GM19463 (cell line): ENCODE measurements around the gene GNAO1.

ENCODE experiments used
- ATAC-seq: cut with Tn5 transposase; IDR thresholded peaks from one replicate; pipeline ENCODE4 v1.9.1; 2021; ENCODE audit warnings: mild to moderate bottlenecking, moderate library complexity; ENCODE audit not compliant: unreplicated experiment

GNAO1 gene

DNA sequence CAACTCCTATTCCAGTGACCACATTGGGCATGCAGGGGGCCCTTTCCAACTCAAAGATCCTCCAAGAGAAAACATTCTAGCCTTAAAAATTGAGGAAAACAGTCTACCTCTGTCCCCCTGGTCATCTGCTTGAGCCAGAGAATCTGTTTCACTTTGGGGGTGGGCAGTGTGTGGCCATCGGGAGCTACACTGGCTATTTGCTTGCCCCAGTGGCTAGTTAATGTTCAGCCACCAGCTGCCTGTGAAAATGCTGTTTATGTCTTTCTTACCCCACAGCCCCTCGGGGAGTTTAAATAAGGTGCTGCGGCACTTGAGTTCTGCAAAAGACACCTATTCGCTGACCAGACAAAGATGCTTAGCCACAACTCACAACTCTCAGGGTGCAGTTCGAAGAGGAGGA lies 43.4 kb downstream of the GNAO1 start:
- no peak for ATAC-seq

- ATAC-seq = no peak
These were observed 46.2 kb downstream of the GNAO1 start for GRCh38 chr16:56237451-56237930.

DNA sequence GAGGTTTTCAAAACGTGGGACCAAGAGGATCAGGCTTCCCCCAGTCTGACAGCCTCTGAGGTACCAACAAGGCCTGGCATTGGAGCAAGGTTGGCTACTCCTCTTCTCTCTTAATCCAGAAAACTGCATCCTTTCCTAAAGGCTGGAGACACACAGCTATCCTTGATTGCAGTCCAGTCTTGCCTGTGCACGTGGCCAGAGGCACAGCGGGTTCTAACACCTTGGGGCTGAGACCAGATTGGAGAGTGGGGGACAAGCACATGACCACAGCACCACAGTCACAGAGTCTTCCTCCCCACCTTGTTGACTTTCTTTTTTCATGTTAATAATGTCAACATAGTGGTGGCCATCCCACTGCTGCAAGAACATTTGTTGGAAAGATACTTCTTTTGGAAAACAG lies 46.9 kb downstream of the GNAO1 start:
- no peak for ATAC-seq

DNA sequence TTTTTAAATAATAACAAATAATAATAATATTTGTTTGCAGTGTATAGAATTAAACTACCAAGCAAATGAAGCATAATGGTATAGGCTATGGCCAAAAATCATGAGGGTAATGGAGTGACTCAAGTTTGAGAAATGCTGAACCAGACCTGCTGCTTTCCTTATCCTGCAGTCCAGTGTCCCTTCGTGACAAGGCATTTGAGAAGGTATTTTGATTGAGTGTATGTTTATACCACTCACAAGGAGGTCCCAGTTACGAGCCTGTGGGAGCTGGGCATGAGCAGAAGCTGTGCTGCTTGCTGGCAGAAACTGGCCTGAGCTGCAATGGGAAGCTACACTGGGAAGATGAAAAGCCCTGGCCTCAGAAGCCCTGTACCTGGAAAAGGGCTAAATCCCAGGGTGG lies 50.3 kb downstream of the GNAO1 start:
- no peak for ATAC-seq

DNA sequence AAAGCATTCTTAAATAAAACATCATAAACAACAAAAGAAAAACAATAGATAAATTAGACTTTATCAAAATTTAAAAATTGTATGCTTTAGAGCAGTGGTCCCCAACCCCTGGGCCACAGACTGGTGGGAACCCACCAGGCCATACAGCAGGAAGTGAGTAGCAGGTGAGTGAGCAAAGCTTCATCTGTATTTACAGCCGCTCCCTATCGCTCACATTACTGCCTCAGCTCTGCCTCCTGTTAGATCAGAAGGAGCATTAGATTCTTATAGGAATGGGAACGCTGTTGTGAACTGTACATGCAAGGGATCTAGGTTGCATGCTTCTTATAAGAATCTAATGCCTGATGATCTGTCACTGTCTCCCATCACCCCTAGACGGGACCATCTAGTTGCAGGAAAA lies 51.5 kb downstream of the GNAO1 start:
- ATAC-seq = no peak

- no peak for ATAC-seq
These were observed 53.3 kb downstream of the GNAO1 start for GRCh38 chr16:56244612-56245011.

DNA sequence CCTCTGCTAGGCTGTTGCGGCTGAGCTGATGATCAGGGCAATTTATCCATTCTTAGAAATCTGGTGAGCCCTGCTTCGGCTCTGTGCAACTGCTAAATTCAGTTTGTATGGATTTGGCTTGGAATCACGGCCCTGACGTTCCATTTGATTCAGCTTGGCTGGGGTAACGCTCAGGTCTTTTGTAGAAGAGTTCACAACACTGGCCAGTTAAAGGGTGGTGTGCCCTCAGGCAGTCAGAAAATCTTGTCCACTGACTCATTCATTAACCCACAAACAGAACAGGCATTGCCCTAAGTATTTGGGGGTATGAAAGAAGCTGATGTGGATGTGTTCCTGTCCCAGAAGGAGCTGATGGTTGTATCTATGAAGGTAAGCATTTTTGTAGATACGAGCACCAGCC lies 53.9 kb downstream of the GNAO1 start:
- no peak for ATAC-seq

DNA sequence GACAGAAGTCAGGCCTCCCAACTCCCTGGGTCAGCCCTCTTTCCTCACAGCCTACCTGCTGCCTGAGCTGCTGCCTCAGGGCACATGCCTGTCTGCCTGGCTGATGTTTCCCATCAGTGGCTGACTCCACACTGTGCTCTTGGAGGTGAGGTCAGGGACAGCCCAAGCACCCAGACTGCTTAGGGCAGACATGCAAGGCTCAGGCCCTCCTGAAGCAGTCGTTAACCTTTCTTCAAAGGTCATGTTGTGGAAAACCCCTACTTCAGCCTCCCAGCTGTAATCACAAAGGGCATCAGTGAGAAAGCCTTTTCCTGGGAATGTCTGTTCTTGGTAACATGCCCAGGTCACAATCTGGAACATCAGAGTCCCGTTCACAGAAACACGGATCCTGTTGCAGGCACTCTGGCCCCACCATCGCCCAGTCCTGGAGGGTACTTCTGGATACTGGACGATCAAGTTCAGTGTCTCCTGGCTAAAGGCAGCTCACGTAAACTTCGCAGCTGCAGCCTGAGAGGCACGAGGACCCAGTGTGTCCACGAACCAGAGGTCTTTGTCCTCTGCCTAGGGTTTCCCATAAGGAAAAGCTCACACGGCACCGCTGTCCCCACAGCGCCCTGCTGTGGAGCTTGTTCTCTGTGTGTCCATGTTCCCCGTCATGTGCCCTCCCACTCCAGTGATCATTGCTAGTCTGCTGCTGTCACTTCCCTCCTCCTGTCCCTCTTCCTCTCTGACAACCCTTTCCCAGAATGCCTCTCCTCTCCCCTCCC lies 54.9 kb downstream of the GNAO1 start:
- no peak for ATAC-seq

GRCh38 chr16:56247018-56247417 lies 55.7 kb downstream of the GNAO1 start:
- no peak for ATAC-seq

DNA sequence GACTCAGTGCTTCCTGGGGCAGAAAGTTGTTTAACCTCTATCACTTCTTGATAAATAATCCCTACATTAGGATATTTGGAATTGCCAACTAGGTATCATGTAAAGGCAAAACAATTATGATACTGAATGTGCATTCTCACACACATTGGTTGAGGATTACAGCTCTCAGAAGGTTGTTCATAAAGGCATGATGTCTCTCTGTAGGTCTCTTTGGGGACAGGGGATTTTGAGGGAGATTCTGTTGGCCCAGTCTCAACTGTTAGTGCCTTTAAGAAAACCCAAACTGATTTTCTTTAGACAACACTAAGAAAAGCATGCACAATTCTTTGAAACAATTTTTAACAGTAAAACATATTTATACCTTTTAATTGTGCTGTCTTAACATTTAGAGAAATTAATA lies 56.5 kb downstream of the GNAO1 start:
- ATAC-seq = no peak

DNA sequence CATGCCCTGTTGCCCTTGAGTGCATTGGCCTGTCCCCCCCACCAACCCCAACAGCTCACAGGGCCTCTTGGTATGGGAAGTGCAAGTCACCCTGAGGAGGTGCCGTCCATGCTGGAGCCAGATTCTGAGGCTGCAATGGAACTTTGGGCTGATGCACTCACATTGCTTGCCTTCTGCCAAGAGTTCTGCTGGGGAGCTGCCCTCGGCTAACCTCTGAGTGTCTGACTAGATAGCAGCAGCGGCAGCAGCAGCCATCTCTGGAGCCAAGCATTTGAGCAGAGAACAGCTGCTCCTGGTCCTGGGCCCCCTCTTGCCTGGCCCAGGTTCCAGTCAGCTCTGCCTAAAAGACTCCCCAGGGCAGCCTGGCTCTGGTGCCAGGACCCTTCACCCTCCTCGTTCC lies 61.5 kb downstream of the GNAO1 start:
- no peak for ATAC-seq

DNA sequence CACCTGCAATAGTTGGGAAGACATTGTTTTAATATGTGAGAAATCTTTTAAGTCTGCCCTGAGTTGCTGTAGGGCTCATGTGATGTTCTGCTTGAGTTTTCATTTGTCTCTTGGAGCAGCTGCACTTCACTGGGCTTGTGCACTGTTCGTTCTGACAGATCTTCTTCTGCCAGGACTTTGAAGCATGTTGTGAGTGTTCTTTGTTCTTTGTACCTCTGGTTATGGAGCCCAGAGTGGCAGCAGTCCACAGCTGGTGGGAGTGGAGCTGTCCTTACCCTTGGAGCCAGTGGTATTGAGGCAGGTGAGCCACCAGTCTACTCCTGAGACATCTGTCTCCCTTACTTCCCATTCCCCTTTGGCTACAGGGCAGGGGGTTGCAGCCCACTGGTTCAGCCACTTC lies 64.6 kb downstream of the GNAO1 start:
- ATAC-seq = no peak

GRCh38 chr16:56257239-56257638 lies 66.0 kb downstream of the GNAO1 start:
- no peak for ATAC-seq

DNA sequence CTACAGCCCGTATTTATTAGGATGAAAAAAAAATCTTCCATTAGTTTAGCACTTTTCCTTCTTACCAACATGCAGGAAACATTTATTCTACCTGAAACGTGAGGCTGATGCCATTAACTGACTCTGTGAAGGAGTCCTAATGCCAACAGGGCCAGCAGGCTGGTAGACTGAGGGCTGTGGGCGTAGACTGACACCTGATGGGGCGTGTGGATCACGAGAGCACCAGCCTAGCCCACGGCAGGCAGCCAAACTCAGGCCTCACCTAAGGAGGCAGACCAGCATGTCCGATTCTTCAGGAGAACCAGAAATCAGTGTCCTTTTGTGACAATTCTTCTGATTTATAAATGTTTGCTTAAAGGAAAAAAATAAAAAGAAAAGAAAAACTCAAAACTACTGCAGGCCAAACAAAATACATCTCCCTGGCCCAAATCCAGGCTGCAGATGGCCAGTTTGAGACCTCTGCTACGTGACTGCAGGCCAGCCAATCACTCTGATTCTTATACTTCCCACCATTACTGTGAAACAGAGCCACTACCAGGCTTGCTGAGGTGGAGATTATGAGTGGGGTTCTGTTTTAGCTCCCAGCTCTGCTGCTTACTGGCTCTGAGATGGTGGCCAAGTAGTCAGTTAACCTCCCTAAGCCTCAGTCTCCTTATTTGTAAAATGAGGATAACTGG lies 66.5 kb downstream of the GNAO1 start:
- no peak for ATAC-seq

- ATAC-seq = no peak
These were observed 67.5 kb downstream of the GNAO1 start for GRCh38 chr16:56258508-56259424.

GRCh38 chr16:56259425-56259779 lies 68.1 kb downstream of the GNAO1 start:
- no peak for ATAC-seq

DNA sequence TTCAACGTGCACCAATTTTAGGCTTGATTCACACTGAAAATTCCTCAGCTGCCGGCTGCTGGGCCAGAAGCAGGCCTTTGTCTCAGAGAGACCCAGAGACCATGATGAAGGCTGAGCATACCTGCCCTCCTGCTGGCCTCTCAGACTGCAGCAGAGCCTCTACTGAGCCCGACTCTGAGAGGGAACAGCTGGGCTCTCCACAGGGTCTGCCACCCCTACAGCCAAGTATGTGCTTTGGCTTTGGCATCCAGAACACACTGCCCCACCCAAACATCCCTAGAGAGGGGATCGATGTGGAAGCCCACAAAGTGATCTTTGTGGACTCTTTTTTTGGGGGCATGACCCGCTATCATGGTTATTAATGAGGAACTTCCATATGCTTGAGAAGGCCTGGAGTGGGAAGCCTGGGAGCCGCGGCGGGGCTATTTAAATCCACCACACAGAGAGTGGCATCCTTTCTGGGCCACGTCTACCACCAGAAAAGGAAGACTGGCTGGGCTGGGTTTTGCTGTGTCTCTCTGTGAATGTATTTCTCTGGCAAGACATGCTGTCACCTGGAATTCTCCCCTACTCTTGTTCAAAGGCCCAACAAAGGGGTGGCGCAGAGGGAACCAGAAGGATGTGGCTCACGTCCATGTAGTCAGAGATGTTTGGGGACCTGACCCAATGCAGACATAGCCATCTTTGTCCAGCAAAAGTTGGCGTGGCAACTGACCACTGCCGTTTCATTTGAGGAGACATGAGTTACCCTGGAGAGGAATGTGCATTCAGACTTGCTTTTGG lies 69.3 kb downstream of the GNAO1 start:
- no peak for ATAC-seq

GRCh38 chr16:56261656-56262055 lies 70.4 kb downstream of the GNAO1 start:
- no peak for ATAC-seq

- no peak for ATAC-seq
These were observed 70.9 kb downstream of the GNAO1 start for GRCh38 chr16:56262148-56262547.

GRCh38 chr16:56262551-56263245 lies 71.4 kb downstream of the GNAO1 start:
- ATAC-seq = no peak
